Measurements from ENCODE around the gene LRTM2. TPM values are rescaled to one million over a fixed set of nuclear protein-coding genes. Genes with fewer than 3 reads are reported as not detected.

Gene LRTM2
- total and polyA plus RNA-seq, 9 of the 15 experiments (the other 6 are each of a cell fraction or from before 2014, with no cell fraction given) = 0.09 TPM; not detected in 8

DNA sequence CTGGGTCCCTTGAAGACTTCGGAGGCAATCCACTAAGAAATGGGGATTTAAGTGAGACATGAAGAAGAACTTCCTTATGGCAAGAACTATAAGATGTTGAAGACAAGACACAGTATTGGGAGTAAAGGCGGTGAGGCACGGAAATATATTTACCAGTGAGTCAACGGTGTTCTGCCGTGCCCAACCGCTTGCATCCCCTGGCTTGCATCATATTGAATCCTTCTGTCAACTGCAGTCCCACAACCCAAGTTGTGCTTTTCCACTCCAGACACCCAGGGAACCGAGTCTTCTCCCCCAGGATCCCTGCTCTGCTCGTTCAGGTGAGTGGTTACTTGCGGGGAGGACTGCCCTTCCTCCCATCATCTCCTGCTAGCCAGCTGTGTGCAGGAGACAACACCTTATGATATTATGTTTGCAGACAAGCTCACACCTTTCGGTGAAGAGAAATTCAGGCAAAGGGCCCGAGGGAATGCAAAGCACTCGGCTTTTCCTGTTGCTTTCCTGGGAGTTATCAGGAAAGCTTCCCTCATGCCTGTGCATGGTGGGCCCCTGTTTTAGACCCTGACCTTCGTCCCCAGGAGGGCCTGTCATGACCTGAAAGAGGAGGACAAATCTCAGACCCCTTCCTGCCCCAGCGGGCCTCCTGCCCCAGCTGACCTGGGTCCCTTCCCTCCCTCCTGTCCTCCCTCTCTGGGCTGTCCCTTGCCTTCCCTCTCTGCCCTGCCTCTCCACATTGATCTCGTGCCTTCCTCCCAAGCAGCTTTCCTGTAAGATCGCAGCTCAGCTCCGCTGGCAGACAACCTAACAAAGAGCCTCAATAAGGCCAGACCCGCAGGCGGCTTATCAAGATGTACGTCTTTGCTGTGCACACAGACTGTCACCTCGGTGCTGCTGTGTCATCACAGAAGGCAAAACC is 4.3 kb upstream of the LRTM2 start:
- DNase-seq (ENCODE audit: extremely low read depth in 1 of 4, low spot score in 3 of 4) (no peak), FAIRE-seq (no peak), ATAC-seq (no peak)
- no peak overlapping the region for H3K9ac ChIP-seq (ENCODE audit: insufficient read depth in 1 of 2, low read depth in 2 of 2, low read length in 2 of 2)
- peak; percentile 71 for TF ChIP-seq ZNF239 (CRISPR knock-in tag; IDR thresholded peaks at IDR 0.05)
- no peak for TF ChIP-seq ZNF274 (IDR thresholded peaks at IDR 0.05; ENCODE audit: borderline replicate concordance, low read depth, low read length)
- TF ChIP-seq RCOR1 (IDR thresholded peaks at IDR 0.05; ENCODE audit: borderline replicate concordance in 1 of 2, low read depth in 2 of 2, low read length in 2 of 2) = no peak
- H3K27ac ChIP-seq (ENCODE audit: extremely low read depth, low read depth, low read length) = no peak overlapping the region
- 4% methylated on average over 13 of the region's 21 CpGs for WGBS (ENCODE audit: insufficient coverage, low coverage, missing lambda C conversion rate)
- in situ Hi-C loops (cut with MboI) = no loop called here
- no peaks in the 10 kb centered on the region; the same call in 1 of the 2 replicates for H4K20me1 ChIP-seq (replicated peaks; ENCODE audit: control insufficient read depth, insufficient read depth, low read length)
- no peak overlapping the region for H3K4me3 ChIP-seq
- H2AFZ ChIP-seq (ENCODE audit: low read depth, low read length) = no peak overlapping the region
- H3K9me3 ChIP-seq (replicated peaks; ENCODE audit: control insufficient read depth, insufficient read depth, low read depth, low read length) = no peaks in the 10 kb centered on the region
- H3K4me1 ChIP-seq (replicated peaks in 1 of 2; ENCODE audit: control insufficient read depth in 2 of 2, insufficient read depth in 2 of 2, low read length in 2 of 2) = peaks cover 7 to 16% of the 10 kb centered on the region in 2 experiments; a peak in 4 of 5 replicates
- no peaks in the 10 kb centered on the region for H3K79me2 ChIP-seq (ENCODE audit: control insufficient read depth, insufficient read depth, low read length)
- BruUV-seq (replicated peaks) = no TSS peak
- intact Hi-C loops (cut with micrococcal nuclease) = loop anchor here (10.0 kb wide), 1 partner anchor 99 kb away; the partner anchor contains the start of gene CACNA2D4
- no peak overlapping the region for H3K4me2 ChIP-seq (ENCODE audit: insufficient read depth, low read length)
- H3K27me3 ChIP-seq (ENCODE audit: control insufficient read depth in 2 of 2, insufficient read depth in 2 of 2, low read length in 2 of 2) = peaks cover 27 to 60% of the 10 kb centered on the region in 2 experiments; a peak in 4 of 5 replicates
- ChIA-PET POLR2A (interaction anchor here (0.6 kb wide), 1 partner anchor 1094 kb away, joined by 3 read pairs; no protein-coding TSS in a partner anchor), CTCF (ENCODE audit: low intra/inter-chr PET ratio) (no interaction called here)
- no peaks in the 10 kb centered on the region for H3K36me3 ChIP-seq (ENCODE audit: control insufficient read depth, insufficient read depth, low read length)
- no peaks in the 10 kb centered on the region for H3K9me1 ChIP-seq (ENCODE audit: control insufficient read depth, insufficient read depth, low read length)

Measured in K562 (cell line).